HG02970 (cell line): ENCODE data around the gene CCP110.

ENCODE experiments used
- ATAC-seq: cut with Tn5 transposase; IDR thresholded peaks from one replicate; pipeline ENCODE4 v1.9.1; 2021; ENCODE audit warnings: mild to moderate bottlenecking, moderate library complexity, moderate number of reproducible peaks; ENCODE audit not compliant: unreplicated experiment, low FRiP score

Gene CCP110

DNA sequence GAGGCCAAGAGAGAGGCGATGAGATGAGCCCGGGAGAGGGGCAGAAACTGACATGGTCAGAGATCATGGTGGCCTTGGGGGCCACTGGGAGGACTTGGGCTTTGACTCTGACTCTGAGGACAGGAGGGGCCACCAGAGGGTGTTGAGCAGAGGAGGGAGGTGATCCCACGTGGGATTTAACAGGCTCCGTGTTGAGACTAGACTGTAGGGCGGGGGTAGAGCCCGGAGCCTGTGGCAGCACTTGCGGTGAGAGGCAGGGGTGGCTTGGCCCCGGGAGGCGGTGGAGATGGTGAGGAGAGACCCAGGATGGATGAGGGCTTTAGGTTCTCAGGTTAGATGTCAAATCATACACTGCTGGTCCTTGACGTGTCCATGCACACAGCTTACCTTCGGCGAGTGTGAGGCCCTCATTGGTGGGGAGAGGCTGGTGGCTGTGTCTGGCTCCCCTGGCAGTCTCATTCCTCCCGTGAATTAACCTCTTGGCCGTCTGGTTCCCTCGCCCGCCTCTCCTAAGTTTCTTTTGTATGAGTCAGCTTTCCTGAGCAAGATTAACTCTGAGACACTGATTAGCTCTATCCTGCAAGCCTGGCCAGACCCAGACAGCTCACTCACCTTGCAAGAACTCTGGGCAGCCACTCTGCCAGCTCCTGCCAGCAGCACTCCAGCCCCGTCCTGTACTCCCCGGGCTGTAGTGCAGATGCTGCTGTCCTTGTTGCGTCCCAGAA lies 71.5 kb downstream of the CCP110 start:
- no peak for ATAC-seq

DNA sequence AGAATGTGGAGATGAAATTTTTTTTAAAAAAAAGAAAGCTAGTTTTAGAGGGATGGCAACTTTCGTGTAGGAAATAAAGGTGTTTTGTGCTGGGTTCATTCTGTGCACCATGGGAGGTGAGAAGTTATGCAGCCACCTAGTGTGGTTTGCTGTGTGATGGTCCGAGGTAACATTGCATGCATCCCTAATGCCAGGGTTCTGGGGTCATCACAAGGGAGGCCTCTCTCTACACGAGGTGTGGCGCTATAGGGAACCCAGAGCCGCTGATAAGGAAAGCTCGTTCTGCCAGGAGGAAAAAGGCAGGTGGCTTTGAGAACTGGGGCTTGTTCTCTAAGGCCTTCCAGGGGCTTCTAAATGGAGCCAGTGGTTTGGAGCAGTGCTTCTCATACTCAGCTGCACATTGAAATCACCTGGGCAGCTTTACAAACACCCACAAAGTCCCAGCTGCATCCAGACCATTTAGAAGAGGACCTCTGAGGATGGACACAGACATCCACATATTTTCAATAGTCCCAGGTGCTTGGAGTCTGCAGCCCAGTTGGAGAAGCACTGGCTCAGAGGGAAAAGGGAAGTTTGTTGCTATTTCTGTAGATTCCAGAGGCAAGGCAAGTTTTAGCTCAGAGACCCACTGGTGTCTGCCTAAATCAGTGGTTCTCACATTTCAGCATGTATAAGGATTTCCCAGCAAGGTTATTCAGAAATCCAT lies 75.2 kb downstream of the CCP110 start:
- no peak for ATAC-seq

DNA sequence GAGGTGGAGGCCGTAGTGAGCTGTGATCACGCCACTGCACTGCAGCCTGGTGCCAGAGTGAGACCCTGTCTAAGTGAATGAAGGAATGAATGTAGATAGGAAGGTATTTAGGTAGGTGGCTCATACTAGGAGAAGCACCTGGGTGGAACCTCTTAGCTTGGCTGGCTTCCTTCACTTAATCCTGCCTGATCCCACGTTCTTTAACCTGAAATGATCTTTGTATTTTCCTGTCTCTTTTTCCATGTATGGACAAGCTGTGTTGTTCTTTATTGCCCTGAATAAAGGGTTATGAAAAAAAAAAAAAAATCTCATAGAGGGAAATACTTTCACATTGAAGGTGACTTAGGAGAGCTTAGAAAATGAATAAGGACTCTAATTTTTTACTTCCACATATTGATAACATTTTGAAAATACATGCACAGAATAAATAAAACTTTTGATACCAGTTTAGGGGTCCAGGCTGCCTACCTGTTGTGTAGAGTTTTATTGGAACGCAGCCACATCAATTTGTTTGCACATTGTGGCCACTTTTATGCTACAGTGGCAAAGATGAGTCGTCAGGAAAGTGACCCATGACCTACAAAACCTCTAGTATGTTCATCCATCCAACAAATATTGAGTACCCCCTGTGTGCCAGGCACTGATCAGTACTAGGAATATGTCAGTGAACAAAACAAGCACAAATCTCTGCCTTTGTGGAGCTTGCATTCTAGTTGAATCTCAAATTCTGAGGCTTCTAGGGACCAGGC lies 76.4 kb downstream of the CCP110 start:
- no peak for ATAC-seq

DNA sequence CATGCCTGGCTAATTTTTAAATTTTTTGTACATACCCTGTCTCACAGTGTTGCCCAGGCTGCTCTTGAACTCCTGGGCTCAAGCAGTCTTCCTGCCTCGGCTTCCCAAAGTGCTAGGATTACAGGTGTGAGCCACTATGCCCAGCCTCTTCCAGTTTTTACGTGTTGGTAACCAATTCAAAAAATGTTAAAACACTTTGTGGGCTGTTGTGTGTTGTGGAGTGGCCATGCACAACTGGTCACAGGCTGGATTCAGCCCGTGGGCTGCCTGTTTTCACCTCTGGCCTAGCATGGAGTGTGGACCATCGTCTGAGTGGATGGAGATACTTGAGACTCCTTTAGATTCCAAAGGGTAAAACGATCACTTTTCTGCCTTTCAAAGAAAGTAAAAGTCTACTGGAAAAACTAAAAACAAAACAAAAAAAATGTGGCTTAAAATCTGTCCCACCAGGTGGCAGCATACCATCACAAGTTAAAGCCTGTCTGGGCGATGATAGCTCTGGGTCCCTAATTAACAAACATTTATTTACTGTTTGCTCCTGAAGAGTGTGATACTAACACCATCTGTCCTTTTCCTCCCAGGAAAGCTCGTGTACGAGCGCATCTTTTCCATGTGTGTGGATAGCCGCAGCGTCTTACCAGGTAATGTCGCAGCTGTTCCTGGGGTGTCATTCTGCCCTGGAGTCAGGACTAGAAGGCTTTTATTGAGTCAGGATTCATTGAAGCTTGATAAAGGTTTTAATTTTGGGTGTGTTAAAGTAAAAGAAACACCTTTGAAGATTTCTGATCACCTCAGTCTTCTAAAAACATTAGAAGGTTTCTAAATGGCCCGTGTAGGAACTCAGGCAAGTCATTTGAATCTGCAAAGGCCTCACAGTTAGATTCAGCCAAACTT lies 77.6 kb downstream of the CCP110 start:
- no peak for ATAC-seq
